Hematopoietic multipotent progenitor cell treated with erythropoietin and hydrocortisone succinate and interleukin-3 and kit ligand, for 4 days (in vitro differentiated cells): Measurements from ENCODE around the gene TMTC1.
"Not testable (repeated sequence)": the region's sequence is repeated elsewhere in the genome, so short reads cannot be mapped to it uniquely, and the experiment has no call there.

ENCODE experiments used
- DNase-seq: peaks from one replicate; pipeline ENCODE4 v3.0.0-alpha.2; 2015

TMTC1 gene

GRCh38 chr12:29656762-29657538 lies 126.8 kb downstream of the TMTC1 start:
- DNase-seq = no peak

- no peak for DNase-seq
Observed at GRCh38 chr12:29655861-29656260, 127.9 kb downstream of the TMTC1 start.

- DNase-seq = no peak
Observed at GRCh38 chr12:29653286-29653685, 130.5 kb downstream of the TMTC1 start.

- DNase-seq = no peak
Observed at GRCh38 chr12:29650371-29650770, 133.4 kb downstream of the TMTC1 start.

- no peak for DNase-seq
Observed at GRCh38 chr12:29649722-29650121, 134.0 kb downstream of the TMTC1 start.

GRCh38 chr12:29644536-29645162 lies 139.1 kb downstream of the TMTC1 start:
- no peak for DNase-seq

GRCh38 chr12:29640589-29641345 lies 143.0 kb downstream of the TMTC1 start:
- DNase-seq = no peak

GRCh38 chr12:29639893-29640495 lies 143.7 kb downstream of the TMTC1 start:
- DNase-seq = no peak

- DNase-seq = no peak
Observed at GRCh38 chr12:29638528-29638927, 145.2 kb downstream of the TMTC1 start.

DNA sequence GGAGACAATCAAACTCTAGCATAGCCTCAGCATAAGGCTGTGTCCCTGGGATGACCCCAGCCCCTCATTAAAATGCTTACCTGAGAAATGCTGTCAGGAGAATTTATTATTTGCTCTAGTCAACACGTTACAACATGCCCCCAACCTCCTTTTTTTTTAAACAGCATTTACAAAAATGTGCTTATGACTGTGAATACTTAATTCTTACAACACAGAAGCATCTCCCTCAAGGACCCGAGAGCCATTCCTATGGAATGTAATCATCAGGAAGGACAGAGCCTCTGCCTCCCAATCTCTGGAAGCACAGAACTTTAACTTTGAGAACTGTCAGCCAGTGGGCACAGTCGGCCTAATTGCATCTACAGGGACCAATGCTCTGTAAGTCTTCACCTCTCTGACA lies 149.7 kb downstream of the TMTC1 start:
- DNase-seq = no peak

DNA sequence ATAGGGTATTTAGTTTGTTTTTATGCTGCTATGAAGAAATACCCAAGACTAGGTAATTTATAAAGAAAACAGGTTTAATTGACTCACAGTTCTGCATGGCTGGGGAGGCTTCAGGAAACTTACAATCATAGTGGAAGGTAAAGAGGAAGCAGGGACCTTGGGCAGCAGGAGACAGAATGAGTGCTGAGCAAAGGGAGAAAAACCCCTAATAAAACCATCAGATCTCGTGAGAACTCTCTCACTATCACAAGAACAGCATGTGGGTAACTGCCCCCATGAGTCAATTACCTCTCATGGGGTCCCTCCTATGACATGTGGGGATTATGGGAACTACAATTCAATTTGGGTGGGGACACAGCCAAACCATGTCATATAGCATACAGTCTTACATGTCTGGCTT lies 153.6 kb downstream of the TMTC1 start:
- DNase-seq = not testable (repeated sequence)

DNA sequence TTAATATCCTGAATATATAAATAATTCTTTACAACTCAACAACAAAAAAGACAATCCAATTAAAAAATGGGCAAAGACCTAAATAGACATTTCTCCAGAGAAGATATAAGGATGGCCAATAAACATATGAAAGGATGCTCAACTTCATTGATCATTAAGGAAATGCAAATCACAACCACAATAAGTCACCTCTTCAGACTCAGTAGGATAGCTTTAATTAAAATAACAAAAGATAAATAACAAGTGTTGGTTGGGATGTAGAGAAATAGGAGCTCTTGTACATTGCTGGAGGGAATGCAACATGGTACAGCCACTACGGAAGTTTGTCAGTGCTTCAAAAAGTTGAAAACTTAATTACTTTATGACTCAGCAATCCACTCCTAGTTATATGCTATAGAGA lies 156.5 kb downstream of the TMTC1 start:
- DNase-seq = no peak

DNA sequence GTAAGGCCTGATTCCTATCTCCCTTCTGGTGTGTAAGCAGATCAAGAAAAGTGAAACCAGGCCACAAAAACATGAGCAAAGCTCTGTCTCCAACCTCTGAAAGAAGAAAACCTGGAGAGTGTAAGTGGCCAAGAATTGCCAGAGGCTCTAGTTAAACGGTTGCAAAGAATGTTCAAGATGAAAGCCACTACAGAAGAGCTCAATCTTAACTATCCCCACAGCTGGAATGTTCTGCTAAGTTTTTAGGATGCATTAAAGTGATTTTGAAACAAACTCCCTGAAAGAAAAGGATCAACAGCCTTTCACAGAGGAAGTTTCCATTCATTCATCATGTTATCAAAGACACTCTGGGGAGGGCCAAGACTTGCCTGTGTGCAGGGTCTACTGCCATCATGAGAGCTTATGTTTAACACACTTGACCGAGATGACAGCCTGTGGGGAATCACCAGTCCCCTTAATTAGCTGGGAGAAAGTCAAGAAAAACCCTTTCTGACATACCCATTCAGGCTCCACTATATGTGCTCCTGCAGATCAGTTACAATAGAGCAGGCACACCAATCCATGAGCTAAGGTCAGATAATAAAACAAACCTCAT lies 158.3 kb downstream of the TMTC1 start:
- no peak for DNase-seq

GRCh38 chr12:29622251-29622650 lies 161.5 kb downstream of the TMTC1 start:
- no peak for DNase-seq

- no peak for DNase-seq
Observed at GRCh38 chr12:29620030-29620429, 163.7 kb downstream of the TMTC1 start.

DNA sequence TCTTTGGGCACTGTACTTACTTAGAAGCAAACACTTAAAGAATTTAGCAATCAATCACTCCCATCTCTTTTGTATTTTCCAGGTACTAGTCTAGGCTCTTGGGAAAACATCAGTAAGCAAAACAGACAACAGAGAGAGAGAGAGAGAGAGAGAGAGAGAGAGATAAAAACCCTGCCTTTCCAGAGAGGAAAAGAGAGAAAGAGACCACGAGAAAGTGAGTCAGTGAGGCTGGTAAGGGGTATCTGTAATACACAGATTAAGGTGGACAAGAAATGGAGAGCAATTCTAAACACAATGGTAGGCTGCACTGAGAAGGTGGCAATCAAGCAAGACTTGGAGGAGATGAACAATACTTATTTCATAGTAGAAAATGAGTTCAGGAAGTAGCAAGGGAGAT lies 166.3 kb downstream of the TMTC1 start:
- DNase-seq = no peak

GRCh38 chr12:29616664-29617406 lies 166.9 kb downstream of the TMTC1 start:
- no peak for DNase-seq

DNA sequence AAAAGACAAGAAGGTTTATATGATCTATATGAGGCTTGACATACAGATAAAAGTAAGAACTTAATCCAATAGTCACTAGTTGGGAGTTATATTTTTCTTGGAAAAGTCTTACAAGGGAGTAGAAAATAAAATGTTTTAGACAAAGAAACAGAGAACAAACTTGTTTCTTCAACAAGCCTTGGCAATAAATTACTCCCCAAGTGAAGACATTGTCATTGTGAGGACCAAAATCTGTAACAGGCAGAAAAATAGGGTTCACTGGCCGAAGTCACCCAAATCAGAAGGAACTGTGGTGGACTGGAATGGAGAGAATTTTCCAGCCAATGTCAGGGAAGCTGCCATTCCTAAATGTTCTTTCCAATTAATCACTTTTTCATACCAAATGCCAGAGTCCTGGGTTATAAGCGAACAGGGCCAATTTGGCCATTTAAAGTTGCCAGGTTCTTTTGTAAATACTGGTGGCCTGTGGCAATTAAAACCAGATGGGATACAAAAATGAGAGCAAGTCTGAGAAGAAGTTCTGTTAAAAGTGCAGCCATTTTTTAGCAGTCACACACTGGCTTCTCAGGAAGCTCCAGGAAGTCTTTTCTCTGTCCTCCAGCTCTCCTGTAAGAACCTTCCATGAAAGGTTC lies 168.9 kb downstream of the TMTC1 start:
- DNase-seq = no peak

- DNase-seq = no peak
Observed at GRCh38 chr12:29612912-29613311, 170.8 kb downstream of the TMTC1 start.

DNA sequence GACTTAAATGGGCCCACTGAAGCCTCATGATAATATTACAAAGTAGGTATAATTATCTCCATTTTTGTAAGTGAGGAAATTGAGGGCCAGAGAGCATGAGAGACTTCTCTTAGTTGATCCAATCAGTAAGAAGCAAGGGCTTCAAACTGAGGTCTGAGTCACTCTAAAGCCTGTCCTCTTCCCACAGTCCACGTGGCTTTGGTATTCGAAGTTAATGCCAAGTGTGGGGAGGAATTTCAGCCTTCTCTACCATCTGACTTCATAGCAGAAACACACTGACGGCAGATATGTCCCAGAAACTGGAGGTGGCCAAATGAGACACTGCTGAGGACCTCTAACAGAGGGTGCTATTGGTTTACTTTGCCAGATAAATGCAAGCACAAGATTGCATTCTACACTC lies 171.8 kb downstream of the TMTC1 start:
- DNase-seq = no peak

DNA sequence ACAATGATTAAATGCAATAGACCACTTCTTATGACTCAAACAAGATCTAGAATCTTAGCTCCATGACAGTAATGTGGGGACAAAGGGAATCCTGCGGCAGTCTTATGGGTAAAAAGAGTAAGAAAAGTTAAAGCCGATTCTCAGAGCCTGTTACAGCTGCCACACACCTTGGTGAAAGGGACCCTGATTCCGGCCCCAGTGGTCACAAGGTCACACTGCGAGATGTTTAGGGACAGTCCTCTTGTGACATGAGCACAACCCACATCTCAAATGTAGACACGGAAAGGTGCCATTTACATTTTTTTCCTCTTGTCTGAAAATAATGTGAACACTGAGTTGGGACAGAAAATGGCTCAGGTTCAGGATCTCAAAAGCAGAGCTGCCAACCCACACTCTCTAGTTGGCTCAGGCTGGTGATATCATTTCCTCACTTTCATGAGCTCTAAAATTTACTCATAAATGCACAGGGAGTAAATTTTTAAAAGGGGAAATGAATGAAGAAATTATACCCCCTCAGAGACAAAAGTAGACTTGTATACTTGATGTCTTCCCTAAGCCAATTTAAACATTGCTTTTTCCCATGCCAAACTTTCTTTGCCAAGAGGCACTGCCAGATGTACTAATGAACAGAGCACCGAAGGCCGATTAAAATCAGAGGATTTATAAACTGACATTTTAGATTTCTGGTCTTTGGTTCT lies 173.1 kb downstream of the TMTC1 start:
- DNase-seq = no peak
